ENCODE results near the gene KIF1A. TPM values are rescaled to one million over a fixed set of nuclear protein-coding genes. Genes with fewer than 3 reads are reported as not detected.

The KIF1A gene, protein sequence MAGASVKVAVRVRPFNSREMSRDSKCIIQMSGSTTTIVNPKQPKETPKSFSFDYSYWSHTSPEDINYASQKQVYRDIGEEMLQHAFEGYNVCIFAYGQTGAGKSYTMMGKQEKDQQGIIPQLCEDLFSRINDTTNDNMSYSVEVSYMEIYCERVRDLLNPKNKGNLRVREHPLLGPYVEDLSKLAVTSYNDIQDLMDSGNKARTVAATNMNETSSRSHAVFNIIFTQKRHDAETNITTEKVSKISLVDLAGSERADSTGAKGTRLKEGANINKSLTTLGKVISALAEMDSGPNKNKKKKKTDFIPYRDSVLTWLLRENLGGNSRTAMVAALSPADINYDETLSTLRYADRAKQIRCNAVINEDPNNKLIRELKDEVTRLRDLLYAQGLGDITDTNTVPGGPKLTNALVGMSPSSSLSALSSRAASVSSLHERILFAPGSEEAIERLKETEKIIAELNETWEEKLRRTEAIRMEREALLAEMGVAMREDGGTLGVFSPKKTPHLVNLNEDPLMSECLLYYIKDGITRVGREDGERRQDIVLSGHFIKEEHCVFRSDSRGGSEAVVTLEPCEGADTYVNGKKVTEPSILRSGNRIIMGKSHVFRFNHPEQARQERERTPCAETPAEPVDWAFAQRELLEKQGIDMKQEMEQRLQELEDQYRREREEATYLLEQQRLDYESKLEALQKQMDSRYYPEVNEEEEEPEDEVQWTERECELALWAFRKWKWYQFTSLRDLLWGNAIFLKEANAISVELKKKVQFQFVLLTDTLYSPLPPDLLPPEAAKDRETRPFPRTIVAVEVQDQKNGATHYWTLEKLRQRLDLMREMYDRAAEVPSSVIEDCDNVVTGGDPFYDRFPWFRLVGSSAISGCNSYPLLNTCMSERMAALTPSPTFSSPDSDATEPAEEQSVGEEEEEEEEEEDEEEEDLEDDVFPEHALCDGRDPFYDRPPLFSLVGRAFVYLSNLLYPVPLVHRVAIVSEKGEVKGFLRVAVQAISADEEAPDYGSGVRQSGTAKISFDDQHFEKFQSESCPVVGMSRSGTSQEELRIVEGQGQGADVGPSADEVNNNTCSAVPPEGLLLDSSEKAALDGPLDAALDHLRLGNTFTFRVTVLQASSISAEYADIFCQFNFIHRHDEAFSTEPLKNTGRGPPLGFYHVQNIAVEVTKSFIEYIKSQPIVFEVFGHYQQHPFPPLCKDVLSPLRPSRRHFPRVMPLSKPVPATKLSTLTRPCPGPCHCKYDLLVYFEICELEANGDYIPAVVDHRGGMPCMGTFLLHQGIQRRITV (N-terminal part only)
- total RNA-seq = not detected in 2 replicates

DNA sequence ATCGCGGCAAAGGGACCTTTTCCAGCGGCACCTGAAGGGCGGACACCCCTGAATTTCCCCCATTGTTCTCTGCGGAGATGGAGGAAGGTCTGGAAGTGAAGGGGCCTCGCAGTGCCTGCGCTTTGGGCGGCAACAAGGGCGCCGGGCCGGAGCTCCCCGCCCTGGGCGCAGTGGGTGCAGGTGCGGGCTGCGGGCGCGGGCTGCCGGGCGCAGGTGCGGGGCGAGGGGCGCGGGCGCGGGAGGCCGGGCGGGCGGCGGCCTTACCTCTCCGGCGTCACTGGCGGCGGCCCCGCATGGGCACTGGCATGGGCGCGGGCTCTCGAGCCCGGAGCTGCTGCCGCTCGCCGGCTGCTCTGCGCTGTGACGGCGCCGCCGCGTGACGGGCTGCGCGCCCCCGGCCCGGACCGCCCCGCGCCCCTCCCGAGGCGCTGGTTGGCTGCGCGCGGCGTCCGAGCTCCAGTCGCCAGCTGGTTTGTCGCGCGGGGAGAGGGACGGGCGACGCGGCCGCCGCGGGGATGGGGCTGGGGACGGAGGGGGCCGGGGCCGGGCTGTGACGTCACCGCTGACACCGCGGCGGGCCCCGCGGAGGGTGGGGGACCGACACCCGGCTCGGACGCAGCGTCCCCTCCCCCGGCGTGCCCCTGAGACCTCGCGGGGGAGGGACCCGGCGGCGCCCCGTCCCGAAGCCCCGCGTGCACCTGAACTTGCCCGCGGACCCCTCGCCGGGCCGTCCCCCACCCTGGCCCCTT is at the start of gene KIF1A:
Gene KIF1A, minus strand, starts transcription at position 362 of the 749 bp plus-strand sequence. CDS start 22,467 bp downstream, outside the sequence.

DNA sequence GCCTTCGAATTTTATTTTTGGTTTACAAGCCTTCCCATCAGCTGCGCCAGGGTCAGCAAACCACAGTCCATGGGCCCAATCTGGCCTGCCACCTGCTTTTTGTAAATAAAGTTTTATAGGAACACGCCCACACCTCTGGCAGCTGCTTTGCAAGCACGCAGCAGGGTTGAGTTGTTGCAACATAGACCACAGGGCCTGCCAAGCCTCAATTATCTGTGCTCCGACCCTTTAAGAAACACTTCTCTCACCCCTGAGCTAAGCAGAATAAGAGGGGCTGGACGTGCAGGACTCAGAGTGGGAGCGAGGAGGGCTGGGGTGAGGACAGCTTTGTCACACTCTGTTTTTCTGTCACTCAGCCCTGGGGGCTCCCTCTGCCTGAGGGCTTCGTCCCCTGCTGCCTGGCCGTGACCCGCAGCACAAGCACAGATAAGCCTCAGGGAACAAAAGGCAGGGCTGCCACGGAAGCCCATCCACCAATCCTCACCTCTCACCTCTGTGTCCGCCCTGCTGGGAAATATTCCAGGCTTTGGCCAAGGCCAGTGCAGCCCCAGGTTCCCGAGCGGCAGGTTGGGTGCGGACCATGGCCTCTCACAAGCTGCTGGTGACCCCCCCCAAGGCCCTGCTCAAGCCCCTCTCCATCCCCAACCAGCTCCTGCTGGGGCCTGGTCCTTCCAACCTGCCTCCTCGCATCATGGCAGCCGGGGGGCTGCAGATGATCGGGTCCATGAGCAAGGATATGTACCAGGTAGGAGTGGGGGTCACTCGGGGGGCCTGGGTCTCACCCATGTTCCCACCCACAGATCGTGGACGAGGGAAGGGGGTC is 48.5 kb upstream of the KIF1A start, which contains the start of gene AGXT:
Gene AGXT, plus strand, starts transcription at position 539 of the 823 bp plus-strand sequence. Its CDS starts 42 bp downstream, at position 581.

DNA sequence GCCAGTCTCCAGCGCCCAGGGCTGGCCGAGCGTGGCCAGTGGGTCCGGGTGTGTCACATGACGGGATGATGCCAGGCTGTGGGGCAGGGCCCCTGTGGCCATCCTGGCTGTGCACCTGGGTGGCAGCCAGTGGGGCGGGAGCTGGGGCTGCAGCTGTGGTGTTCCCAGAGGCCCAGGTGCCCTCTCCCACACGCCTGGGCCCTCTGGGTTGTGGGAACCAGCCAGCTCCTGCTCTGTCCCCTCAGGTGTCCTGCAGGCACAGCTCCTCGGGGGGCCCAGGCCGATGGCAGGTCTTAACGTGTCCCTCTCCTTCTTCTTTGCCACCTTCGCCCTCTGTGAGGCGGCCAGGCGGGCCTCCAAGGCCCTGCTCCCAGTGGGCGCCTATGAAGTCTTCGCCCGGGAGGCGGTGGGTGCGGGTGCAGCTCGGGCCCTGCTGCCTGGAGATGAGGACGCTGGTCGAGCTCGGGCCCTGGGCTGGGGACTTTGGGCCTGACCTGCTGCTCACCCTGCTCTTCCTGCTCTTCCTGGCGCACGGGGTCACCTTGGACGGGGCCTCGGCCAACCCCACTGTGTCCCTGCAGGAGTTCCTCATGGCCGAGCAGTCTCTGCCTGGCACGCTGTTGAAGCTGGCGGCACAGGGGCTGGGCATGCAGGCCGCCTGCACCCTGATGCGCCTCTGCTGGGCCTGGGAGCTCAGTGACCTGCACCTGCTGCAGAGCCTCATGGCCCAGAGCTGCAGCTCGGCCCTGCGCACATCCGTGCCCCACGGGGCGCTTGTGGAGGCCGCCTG is 128.2 kb downstream of the KIF1A start, which contains the start of gene AQP12A:
Gene AQP12A, plus strand, starts transcription at position 236 of the 790 bp plus-strand sequence. Its CDS starts 48 bp downstream, at position 284.

DNA sequence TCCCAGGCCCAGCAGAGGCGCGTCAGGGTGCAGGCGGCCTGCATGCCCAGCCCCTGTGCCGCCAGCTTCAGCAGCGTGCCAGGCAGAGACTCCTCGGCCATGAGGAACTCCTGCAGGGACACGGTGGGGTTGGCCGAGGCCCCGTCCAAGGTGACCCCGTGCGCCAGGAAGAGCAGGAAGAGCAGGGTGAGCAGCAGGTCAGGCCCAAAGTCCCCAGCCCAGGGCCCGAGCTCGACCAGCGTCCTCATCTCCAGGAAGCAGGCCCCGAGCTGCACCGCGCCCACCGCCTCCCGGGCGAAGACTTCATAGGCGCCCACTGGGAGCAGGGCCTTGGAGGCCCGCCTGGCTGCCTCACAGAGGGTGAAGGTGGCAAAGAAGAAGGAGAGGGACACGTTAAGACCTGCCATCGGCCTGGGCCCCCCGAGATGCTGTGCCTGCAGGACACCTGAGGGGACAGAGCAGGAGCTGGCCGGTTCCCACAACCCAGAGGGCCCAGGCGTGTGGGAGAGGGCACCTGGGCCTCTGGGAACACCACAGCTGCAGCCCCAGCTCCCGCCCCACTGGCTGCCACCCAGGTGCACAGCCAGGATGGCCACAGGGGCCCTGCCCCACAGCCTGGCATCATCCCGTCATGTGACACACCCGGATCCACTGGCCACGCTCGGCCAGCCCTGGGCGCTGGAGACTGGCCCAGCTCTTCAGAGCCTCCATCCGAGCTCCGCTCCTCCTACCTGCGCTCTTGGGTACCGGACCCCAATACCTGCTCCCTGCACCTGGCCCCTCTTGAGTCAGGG is 137.4 kb downstream of the KIF1A start, which contains the start of gene AQP12B:
Gene AQP12B, minus strand, starts transcription at position 455 of the 794 bp plus-strand sequence. Its CDS starts 48 bp downstream, at position 407.

Small RNA genes within 50 kb of the gene (small RNA-seq; reads per million reads assigned to genes)
- not detected for gene AC011298.3

Other genes with a start within 250 kb of the KIF1A start
- gene CAPN10, start 233.5 kb downstream of the KIF1A start, total RNA-seq = 15.9 and 23.5 TPM in 2 replicates
- 0.32 and 0.73 TPM in 2 replicates for gene GPR35, start 194.7 kb downstream of the KIF1A start, total RNA-seq
- not detected in 2 replicates for gene AQP12B, start 137.3 kb downstream of the KIF1A start, total RNA-seq
- gene AQP12A, start 128.4 kb downstream of the KIF1A start, total RNA-seq = not detected in 2 replicates
- not detected in 2 replicates for gene AGXT, start 48.6 kb upstream of the KIF1A start, total RNA-seq
- not detected in 2 replicates for gene MAB21L4, start 75.9 kb upstream of the KIF1A start, total RNA-seq
- 0.49 and 0.81 TPM in 2 replicates for gene CROCC2, start 86.1 kb upstream of the KIF1A start, total RNA-seq
- 104 and 209 TPM in 2 replicates for gene SNED1, start 178.4 kb upstream of the KIF1A start, total RNA-seq

Data from hair follicle dermal papilla cell (primary cell).